Right renal cortex interstitium (tissue), 3 donors: ENCODE results near the gene RPTOR. TPM values are rescaled to one million over a fixed set of nuclear protein-coding genes. Genes with fewer than 3 reads are reported as not detected.
"Not testable (repeated sequence)": the region's sequence is repeated elsewhere in the genome, so short reads cannot be mapped to it uniquely, and the experiment has no call there.

Source experiments
- DNase-seq, 3 donors: peaks; one replicate each; pipeline ENCODE4 v3.0.0-alpha.2; 2013; ENCODE audit warnings: low read depth in 3 of 3, low spot score in 2 of 3
- polyA plus RNA-seq, 3 donors: library from polyadenylated mRNA; unstranded; fragments of 120-200 nt; gene quantifications; one replicate each; pipeline ENCODE4 v1.2.1, GENCODE V29; 2013; ENCODE audit not compliant: insufficient read length in 3 of 3

Gene RPTOR
- polyA plus RNA-seq, 3 donors = 16.7 to 18.7 (median 17.1) TPM

- no peak for DNase-seq
Measured at GRCh38 chr17:80682372-80682771, 137.7 kb downstream of the RPTOR start.

DNA sequence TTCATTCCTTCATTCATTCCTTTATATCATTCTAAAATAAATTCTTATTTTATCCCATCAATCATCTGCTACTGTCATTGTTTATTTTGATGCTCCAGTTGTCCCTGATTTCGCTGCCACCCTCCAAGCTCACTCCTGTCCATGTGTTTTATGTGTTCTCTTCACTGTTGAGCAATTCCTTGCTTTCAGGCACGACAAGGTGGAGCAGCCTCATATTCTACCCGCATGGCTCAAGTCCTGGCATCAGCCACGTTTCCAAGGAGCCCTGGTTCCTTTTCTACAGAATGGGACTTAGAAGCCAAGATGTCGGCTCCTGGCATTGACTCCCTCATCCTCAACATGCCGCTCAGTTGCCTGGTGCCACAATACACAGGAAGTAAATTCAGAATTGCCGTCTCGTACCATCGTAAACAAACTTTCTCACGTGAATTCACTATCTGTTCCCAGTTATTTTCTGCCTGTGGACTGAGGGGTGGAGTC, 139.0 kb downstream of the RPTOR start:
- DNase-seq = no peak

GRCh38 chr17:80687839-80688238, 143.2 kb downstream of the RPTOR start:
- DNase-seq = no peak

GRCh38 chr17:80689129-80689619, 144.5 kb downstream of the RPTOR start:
- DNase-seq = no peak

- no peak for DNase-seq
Measured at GRCh38 chr17:80691784-80692183, 147.1 kb downstream of the RPTOR start.

- no peak for DNase-seq
Measured at GRCh38 chr17:80692931-80693467, 148.4 kb downstream of the RPTOR start.

DNA sequence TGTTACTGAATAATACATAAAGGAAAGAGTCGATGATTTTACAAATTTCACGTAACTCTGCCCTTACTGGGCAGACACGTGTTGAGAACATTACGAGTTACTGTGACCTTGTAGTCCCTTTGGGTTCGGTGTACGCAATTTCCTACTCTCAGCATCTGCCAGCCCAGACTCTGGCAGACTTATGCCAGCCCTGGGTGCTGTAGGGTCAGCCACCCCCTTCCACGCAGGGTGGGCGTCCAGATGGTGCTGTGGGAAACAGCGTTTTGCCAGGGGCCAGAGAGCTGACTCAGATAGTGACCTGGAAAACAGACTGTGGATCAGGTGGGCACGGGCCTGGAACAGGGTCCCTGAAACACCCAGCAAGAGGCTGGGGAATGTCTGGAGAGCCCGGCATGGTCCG, 148.9 kb downstream of the RPTOR start:
- DNase-seq = no peak

DNA sequence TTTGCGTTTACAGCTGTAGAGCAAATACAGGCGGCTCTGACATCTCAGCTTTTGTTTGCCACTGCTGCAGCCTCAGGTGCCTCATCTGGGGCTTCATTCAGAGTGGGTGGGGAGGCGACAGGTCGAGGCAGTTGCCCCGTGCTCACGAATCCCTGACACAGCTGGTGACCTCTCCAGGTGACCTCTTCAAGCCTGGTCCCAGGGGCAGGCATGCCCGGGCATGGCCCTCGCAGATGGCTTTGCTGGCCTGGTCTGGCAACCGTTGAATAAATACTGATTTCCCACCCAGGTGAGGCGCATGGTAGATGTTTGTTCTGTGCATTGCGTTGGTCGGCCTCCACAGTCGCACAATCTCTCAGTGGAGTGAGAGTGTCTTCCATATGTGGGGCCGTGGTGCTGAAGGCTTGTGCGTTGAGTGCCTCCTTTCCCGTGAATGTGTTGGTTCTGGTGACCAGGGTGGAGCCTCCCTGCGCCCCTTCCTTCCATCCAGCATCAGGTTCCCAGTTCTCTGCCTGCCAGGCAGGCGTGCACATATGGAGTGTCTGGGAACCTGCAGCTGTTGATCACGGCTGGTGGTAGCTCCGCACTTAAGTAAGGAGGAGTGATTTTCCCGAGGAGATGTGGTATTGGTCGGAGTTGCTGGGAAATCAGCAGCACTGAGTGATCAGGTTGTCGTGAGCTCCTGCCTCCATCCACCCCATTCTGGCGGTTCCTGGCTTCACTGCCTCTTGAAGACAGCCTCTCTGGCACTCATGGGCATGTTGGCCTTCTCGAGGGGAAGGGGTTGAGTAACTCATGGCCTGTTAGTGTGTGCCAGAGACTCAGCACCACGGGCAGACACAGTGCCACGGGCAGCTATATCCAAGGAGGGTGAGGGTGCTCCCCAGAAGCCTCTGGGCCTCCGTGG, 149.7 kb downstream of the RPTOR start:
- no peak for DNase-seq

- peak in 1 of 3 donors; percentile 26 for DNase-seq
Measured at GRCh38 chr17:80694992-80695912, 150.6 kb downstream of the RPTOR start.

GRCh38 chr17:80695979-80696378, 151.3 kb downstream of the RPTOR start:
- DNase-seq = no peak

- DNase-seq = no peak
Measured at GRCh38 chr17:80696456-80696855, 151.8 kb downstream of the RPTOR start.

DNA sequence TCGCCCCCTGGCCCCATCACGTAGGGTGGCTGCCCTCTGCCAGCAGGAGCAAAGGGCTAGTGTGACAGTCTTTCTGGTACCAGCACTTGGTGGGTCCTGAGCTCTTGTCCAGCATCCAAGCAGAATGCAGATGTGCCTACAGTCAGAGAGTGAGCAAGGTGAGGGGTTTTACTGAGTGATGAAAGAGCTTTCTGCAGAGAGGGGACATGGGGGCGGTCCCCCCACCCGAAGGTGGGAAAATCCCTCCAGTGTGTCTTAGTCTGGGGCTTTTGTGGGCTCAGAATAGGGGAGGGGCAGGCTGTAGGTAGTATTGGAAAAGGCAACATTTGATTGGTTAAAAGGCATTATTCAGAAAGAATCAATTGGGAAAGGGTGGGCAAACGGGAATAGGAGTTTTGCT, 152.3 kb downstream of the RPTOR start:
- no peak for DNase-seq

GRCh38 chr17:80698297-80698696, 153.7 kb downstream of the RPTOR start:
- DNase-seq = no peak

GRCh38 chr17:80699205-80699604, 154.6 kb downstream of the RPTOR start:
- not testable (repeated sequence) for DNase-seq

DNA sequence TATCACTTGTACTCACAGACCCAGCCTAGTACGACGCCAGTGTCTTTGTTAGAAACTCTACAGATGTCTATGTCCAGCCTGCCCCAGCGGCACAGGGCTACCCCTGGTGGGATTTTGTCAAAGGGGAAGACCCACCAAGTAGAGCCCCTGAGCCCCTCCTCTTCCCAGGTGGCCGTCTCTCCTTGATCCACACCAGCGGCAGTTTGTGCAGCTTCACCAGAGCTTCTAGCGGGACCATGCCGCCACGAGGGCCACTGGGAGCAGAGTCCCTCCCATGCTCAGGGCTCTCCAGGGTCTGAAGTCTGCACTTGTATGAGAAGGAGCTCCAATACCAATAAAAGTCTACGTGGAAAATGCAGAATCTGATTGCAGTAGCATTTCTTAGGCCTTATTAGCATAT, 157.1 kb downstream of the RPTOR start:
- no peak for DNase-seq

GRCh38 chr17:80702315-80703141, 157.9 kb downstream of the RPTOR start:
- DNase-seq = no peak

- no peak for DNase-seq
Measured at GRCh38 chr17:80703142-80703478, 158.5 kb downstream of the RPTOR start.

- DNase-seq = no peak
Measured at GRCh38 chr17:80704381-80704819, 159.8 kb downstream of the RPTOR start.

- DNase-seq = no peak
Measured at GRCh38 chr17:80704894-80705293, 160.3 kb downstream of the RPTOR start.

DNA sequence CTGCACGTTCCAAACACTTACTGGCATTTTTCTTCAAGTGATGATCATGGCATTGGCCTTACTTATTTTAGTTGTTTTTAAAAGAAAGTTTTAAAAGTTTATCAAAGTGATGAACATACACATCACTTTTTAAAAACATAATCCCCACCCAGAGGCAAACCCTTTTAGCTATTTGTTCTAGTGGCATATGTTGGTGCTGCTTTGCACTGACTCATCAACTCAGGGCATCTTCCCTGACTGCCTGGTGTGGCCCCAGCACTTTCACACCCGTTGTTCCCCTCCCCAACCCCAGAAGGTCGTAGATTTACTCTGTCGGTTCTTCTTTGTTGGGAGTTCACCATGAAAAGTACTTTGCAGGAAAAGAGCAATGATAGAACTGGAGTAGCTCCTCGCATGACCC, 161.3 kb downstream of the RPTOR start:
- DNase-seq = no peak
